ENCODE measurements around the gene CCDC126.
"Not testable (repeated sequence)": the region's sequence is repeated elsewhere in the genome, so short reads cannot be mapped to it uniquely, and the experiment has no call there.

CCDC126 gene

DNA sequence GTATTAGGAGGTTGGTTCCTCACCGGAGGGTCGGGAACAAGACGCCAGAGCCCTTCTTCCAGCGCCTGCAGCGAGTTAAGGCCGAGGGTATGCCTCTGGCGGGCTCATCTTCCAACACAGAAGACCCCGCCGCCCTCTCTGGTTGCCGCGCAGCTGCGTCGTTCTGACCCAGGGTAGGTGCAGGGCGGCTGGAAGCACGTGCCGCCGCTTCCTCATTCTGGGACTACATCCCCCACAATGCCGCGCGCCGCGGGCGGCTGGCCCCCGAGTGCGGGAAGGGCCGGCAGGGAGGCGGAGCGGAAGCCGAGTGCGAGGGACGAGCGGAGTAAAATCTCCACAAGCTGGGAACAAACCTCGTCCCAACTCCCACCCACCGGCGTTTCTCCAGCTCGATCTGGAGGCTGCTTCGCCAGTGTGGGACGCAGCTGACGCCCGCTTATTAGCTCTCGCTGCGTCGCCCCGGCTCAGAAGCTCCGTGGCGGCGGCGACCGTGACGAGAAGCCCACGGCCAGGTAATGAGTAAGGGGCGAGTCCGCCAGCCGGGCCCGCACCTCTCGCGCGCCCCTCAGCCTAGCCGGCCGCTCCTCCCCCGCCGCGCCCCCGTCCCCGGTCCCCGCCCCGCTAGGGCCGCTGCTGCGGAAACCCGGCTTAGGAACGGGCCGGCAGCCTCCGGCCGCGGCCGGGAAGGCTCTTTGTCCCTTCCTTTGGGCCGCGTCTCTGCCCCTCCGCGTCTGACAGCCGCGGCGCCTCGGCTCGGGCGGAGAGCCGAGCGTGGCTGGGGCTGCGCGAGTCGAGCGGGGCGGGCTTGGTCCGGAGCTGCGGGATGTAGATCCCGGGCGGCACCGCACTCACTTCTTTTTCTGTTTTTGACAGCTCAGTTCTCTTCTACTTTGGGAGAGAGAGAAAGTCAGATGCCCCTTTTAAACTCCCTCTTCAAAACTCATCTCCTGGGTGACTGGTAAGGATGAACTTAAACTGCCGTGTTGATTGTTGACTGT is at the start of gene CCDC126:
Gene CCDC126, plus strand, starts transcription at position 289 of the 998 bp plus-strand sequence. CDS start 13,934 bp downstream, outside the sequence.
- DNase-seq (ENCODE audit: low read depth): peak; percentile 95

- no peak for DNase-seq (ENCODE audit: low read depth)
Measured at GRCh38 chr7:23547662-23548061, 49.5 kb upstream of the CCDC126 start.

DNA sequence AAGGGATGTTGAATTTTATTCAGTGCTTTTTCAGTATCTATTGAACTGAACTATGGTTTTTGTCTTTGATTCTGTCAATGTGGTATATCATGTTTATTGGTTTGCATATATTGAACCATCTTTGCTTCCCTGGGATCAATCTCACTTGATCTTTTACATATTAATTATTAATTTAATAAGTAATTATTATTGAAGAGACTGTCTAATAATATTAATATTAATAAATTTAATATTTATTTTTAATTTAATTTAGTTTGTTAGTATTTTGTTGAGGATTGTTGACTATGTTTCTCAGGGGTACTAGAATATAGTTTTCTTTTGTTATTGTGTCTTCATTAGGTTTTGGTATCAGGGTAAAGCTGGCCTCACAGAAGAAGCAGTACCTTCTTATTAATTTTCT is 38.9 kb upstream of the CCDC126 start:
- no peak for DNase-seq (ENCODE audit: low read depth)

- DNase-seq (ENCODE audit: low read depth): peak; percentile 87
Measured at GRCh38 chr7:23570592-23571200, 26.5 kb upstream of the CCDC126 start.

DNA sequence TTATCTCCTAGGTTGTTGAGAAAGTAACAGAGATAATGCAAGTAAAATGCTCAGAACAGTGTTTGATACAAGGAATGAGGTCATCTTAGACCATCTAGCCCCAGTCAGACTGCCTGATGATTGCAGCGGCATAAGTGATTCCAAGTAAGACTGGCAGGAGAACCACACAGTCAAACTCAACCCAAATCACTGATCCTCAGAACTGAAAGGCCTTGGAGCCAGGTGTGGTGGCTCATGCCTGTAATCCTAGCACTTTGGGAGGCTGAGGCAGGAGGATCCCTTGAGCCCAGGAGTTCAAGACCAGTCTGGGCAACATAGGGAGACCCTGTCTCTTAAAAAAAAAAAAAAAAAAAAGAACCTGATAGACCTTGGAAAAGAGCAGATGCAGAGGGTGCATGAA is 15.2 kb upstream of the CCDC126 start:
- not testable (repeated sequence) for DNase-seq (ENCODE audit: low read depth)

DNA sequence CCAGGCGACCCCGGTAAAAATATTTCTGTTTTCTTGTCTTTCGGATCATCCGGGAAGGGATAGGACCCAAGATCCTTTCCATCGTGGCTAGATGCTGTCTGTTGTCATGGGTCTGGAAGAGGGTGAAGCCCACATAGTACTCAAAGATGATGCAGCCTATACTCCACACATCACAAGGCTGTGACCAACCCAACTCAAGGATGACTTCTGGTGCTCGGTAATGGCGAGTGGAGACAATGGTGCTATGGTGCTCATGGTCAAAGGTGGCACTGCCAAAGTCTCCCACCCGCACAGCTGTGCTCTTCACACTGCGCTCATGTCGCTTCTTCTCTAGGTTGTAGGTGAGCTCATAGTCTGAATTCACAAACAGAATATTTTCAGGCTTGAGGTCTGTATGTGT is 11.9 kb upstream of the CCDC126 start:
- not testable (repeated sequence) for DNase-seq (ENCODE audit: low read depth)

GRCh38 chr7:23586159-23586558 is 11.0 kb upstream of the CCDC126 start:
- no peak for DNase-seq (ENCODE audit: low read depth)

DNA sequence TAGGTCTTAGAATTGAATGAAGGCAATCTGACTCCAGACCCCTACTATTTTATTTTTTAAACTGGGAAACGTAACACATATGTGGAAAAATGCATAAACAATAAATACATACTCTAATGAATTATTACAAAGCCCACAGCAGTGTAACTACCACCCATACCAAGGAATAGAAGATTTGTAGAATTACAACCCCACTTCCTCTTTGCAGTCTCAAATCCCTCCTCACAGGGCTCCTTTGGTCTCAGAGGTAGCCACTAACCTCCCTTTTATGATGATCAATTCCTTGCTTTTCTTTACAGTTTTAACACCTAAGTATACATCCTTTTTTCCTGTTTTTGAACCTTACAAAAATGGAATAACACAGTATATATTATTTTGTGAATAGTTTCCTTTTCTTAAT is 6.7 kb upstream of the CCDC126 start:
- DNase-seq (ENCODE audit: low read depth): no peak

DNA sequence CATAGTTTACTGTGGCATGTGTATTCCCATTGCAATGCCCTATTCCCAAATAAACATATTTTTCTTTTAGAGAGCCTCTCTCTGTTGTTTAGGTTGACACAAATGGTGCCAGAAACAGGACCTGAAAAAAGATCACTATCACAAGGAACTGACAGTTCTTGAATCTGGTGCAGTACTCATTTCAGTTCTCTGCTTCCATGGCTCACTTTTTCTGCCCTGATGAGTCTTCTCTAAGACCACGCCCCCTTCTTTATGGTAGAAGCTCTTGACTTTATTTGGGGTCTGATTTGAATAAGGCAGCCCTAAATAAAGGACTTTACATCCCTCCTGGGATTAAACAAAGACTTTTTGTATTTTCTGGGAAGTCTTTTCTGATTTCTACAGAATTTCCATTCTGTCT is 3.5 kb upstream of the CCDC126 start:
- peak; percentile 17 for DNase-seq (ENCODE audit: low read depth)

DNA sequence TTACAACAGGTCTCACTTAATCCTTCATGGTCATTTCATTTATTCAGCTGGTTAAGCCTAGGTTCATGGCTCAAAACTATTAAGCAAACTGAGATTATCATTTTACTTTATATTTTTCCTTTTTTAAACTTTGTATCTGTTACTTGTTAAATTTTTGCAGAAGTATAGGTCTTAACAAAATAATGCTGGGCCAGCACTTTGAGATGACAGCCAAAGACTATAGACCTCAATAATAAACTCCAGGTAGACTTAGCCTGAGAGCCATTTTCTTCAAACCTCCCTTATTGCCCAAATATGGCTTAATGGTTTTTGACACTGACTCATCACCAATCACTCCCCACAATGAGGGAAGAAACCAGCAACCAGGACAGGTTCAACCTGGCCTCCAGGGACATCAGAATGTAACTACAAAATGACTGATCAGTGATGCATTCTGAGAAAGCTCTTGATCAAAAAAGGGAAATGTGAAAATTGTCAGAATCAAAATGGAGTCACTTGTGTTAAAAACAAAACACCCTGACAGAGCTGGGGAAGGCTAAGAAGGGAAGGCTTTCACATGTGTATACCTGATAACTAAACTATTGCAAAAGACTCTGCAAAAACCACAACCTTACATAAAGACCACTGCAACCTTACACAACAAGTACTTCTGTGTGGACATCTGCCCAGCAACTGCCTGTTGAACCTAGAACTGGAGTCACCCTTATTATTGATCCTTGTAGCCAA is 2.1 kb upstream of the CCDC126 start:
- peak; percentile 40 for DNase-seq (ENCODE audit: low read depth)

DNA sequence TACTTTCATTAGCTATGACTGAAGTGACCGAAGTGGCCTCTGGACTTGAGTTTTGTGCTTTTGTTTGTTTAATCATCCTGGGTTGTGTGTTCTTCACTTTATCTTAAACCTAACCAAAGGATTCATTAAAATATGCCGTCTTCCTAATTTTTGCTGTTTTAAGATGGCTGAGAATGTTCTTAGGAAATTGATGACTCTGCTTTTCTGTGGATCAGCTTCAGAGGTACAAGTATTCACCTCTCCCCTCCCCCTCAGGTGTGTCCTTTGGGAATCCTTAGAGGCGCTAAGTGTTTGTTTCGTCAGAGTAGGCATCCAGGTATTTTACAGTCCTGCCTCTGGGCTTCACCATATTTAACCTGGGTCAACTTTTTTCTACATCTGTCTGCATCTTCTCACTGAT is 1.1 kb downstream of the CCDC126 start:
- DNase-seq (ENCODE audit: low read depth): peak; percentile 12

DNA sequence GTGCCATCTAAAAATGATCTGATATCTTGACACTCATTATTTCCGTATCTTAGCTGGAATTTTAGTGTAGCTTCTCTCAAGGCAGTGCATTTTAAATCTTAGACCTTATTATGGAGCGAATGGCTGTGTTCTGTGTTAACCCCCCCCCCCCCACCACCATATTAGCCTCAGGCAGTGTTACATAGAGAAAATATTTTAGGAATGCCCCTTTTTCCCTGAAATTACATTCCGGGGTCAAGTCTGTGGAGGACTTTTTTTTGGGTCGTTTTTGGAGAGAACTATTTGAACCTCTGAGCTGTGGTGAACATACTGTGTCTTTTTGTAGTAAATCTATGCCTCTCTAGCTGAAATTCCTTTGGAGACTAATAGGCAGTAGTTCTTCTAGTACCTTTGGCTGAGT is 3.1 kb downstream of the CCDC126 start:
- peak; percentile 30 for DNase-seq (ENCODE audit: low read depth)

DNA sequence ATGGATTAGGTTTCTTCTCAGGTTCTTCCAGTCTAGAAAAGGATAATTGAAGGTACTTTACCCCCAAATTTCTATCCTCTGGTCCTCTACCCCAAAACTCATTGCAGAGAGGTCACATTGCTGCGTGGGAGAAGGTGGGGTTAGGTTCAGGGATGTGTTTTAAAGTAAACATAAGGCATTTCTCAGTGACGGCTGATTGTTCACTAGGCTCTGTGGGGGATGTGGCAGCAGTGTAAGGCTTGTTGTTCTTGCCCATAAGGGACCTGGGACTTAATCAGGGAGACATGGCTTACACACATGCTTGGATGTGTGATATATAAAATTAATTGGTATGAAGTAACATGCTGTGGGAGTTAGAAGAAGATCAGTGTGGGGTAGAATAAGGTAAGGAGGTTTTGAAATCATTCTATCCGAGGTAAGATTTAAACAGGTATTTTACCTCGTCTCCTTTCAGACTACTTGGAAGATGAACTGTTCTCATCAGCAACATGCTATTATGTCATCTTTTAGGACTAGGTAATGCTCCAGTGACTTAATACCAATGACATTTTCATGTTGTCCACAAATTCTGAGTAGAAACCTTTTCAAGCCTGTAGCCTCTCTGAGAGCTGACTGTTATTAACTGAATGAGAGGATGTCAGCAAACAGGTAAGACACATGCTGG is 6.6 kb downstream of the CCDC126 start:
- DNase-seq (ENCODE audit: low read depth): no peak

DNA sequence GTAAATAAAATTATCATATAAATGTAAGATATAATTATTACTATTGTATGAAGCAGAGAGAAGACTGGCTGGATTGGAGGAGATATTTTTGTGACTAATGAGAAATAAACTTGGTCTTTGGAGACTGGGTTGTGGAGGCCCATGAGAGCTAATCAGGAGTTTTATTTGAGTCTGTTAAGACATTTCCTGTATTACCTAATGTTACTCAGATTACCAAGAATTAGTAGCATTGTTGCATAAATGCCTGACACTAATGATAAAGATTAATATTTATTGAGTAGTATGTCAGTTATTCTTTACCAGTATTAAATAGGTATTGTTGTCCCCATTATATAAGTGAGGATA is 7.1 kb downstream of the CCDC126 start:
- DNase-seq (ENCODE audit: low read depth): peak; percentile 19

DNA sequence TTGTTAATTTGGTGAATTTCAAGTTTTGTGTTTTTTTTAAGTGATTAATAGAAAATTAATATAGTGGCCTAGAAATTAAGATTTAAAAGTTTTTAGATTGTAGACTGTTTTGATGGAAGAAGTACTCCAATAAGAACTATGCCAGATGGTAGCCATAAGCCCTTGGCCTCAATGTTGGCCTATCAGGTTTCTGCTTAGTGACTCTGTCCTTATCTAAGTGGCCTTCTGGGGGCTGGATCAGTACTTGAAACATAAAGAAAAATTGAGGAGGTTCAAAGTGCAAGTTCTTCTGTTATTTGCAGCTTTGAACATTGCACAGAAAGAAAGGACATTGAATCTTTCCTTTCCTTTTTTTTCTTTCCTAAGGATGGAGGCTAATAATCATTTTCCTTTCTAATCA is 9.9 kb downstream of the CCDC126 start:
- DNase-seq (ENCODE audit: low read depth): no peak

- DNase-seq (ENCODE audit: low read depth): no peak
Measured at GRCh38 chr7:23607866-23608265, 10.7 kb downstream of the CCDC126 start.

DNA sequence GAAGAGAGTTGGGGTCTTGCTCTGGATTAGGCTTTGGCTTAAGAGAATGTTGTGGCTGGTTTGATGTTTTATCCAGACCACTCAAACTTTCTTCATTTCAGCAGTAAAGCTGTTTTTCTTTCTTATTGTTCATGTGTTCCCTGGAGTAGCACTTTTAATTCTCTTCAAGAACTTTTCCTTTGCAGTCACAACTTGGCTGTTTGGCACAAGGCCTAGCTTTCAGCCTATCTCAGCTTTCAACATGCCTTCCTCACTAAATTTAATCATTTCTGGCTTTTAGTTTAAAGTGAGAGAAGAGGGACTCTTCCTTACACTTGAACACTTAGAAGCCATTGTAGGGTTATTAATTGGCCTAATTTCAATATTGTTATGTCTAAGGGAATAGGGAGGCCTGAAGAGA is 18.1 kb downstream of the CCDC126 start:
- no peak for DNase-seq (ENCODE audit: low read depth)

DNA sequence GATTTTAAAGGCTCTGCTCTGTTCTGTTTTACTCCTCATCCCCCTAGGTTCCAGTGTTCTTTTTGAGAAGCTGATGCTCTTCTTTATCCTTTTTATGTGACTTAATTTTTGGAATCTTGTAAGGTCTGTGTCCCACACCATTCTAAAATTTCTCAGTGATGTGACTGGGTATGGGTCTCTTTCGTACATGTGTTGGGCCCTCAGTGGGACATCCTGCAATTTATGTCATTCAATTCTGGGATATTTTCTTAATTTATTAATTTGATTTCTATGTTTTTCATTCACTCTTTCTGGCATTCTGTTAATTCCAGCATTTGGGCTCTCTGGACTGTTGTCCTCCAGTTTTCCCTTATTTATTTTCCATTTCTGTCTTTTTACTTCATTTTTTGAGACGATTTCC is 19.4 kb downstream of the CCDC126 start:
- no peak for DNase-seq (ENCODE audit: low read depth)

- DNase-seq (ENCODE audit: low read depth): no peak
Measured at GRCh38 chr7:23617482-23617881, 20.3 kb downstream of the CCDC126 start.

- peak; percentile 90 for DNase-seq (ENCODE audit: low read depth)
Measured at GRCh38 chr7:23618241-23618640, 21.1 kb downstream of the CCDC126 start.

DNA sequence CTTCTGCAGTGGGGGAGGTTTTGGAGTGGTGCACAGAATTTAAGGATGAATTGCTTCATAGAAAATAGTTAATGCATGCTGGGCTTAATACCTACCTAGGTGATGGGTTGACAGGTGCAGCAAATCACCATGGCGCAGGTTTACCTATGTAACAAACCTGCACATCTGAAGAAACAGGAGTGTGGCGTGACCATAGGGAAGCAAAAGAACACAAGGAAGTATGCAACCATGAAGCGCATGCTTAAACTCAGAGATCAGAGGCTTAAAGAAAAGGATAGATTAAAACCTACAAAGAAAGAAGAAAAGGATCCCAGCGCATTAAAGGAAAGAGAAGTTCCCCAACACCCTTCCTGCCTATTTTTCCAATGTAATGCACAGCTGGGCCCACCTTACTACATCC is 22.0 kb downstream of the CCDC126 start:
- no peak for DNase-seq (ENCODE audit: low read depth)

DNA sequence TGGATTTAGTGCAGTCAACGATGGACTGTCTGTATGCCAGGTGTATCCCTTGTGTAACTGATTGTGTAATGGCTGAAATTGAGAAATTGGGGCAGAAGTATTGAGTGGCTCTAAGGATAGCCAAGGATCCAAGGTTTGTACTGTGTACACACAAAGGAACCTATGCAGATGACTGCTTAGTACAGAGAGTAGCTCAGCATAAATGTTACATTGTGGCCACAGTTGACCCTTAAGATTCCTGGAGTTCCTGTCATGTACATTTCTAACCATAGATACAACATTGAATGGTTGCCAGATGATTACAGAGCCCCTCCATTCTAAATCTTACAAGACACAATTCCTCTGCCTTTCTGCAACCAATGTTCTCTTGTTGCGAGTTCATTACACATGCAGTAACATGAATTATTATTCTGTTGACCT is 25.3 kb downstream of the CCDC126 start:
- DNase-seq (ENCODE audit: low read depth): peak; percentile 40
